Bone marrow (tissue), 2 donors: ENCODE measurements around the gene CA4.
"Not testable (repeated sequence)": the region's sequence is repeated elsewhere in the genome, so short reads cannot be mapped to it uniquely, and the experiment has no call there.

Experiments
- DNase-seq, 2 donors: peaks; one replicate each; lab custom pipeline; 2025; lab: John Stamatoyannopoulos, UW

The CA4 gene

DNA sequence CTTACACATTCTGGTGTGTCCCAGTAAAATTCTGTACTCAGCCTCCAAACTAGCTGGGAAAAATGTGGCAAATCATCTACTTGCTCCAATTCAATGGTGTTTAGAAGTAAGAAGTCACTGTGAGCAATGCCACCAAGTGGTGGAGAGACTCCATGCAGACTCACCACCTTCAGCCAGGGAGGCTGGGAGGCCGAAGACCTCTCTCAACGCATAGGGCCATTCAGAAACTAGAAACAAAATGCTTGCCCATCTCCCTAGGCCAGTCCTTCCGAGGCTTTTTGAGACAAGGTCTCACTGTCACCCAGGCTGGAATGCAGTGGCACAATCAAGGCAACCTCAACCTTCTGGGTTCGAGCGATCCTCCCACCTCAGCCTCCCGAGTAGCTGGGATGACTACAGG is 25.0 kb downstream of the CA4 start:
- not testable (repeated sequence) for DNase-seq

DNA sequence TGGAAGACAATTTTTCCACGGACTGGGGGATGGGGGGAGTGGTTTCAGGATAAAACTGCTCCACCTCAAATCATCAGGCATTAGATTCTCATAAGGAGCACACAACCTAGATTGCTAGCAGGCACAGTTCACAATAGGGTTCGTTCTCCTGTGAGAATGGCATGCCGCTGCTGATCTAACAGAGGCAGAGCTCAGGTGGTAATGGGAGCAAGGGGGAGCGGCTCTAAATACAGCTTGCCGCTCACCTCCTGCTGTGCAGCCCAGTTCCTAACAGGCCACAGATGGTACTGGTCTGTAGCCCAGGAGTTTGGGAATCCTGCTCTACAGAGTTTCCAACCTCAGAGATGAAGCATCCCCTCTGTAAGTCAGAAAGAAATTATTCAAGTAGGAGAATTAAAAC is 27.0 kb downstream of the CA4 start:
- not testable (repeated sequence) for DNase-seq

DNA sequence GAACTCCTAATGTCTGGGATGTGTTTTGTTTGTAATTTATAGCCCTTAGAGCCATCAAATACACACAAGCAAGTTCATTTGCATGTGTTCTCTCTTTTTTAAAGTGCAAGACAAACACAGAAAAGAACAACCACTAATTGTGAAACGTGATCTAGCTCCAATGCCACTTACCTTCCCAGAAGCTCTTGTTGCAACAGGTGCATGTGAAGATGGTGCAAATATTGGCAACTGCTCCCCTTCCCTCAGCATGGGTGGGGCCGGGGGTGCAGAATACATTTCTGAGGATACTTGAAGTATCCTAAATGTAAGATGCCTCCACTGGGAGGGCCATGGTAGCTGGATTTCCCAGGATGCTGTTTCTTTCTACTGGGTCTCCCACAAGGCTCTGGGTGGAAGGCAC is 28.4 kb downstream of the CA4 start:
- not testable (repeated sequence) for DNase-seq

DNA sequence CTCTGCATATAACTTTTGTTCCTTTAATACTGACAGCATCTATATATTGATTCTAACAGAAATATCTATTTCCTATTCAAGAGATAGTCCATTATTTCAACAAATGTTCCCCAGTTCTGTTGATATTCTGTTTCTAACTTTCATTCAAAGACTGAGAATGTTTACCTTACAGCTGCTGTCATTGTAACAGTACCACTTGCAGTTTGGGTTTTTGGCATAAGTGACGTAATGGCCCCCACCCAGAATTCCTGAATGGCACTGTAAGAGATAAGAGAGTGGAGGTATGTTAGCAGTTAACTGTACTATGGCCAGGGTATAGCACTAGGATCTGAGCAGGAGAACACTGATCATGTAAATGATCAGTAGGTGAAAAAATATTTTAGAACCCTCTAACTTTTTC is 30.6 kb downstream of the CA4 start:
- not testable (repeated sequence) for DNase-seq

DNA sequence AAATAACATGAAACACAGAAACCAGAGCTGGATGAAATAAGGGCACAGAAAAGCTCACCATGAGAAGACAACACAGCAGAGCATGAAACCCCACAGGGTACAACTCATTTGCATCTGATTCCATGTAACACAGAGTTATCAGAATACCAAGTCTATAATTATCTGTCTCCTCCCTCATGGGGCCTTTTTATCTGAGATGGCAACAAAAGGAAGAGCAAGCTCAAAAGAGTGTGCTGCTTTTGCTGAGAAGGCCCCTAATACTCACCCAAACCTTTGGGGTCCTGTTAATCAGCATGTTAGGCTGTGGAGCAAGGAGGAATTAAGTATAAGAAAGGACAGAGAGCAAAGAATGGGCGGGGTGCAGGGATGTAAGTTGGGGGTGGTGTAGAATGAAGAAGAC is 36.6 kb downstream of the CA4 start:
- DNase-seq: not testable (repeated sequence)

DNA sequence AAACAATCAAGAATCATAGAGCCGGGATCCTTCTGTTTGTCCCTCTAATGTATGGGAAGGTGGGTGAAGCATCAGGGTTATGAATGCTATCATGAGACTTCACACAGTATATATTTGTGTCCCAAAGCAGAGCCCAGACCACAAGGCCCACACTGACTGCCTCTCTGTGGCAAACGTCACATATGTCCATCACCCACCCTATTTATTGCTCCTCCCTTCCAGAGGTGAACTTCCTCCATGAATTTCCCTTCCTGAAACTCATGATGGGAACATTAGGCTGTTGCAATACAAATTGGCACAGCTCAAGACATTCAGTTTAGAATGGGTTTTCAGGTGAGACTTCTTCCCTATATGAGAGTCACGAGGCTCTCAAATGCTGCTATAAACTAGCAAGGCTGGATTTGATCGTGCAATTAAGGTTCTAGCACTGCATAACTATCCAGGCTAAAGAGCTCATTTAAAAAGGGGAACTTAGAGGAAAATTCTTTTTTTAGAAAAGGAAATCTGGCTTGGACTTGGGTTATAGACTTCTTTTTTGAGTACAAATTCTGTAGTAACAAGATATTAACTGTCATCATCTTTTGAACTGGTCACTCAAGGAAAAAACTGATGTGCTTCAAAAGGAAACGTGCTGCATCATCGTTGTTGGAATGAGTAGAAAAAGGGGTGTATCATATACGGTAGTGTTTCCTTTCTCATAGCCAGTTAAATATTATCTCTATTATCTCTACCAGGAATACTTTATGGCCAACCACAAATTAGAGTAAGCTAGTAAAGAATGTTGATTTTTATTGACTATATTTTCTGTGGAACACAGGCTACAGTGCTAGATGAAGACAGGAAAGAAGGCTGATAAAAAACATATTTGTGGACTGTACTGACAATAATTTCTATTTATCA is 37.3 kb downstream of the CA4 start:
- peak in 1 of 2 donors; percentile 33 for DNase-seq

DNA sequence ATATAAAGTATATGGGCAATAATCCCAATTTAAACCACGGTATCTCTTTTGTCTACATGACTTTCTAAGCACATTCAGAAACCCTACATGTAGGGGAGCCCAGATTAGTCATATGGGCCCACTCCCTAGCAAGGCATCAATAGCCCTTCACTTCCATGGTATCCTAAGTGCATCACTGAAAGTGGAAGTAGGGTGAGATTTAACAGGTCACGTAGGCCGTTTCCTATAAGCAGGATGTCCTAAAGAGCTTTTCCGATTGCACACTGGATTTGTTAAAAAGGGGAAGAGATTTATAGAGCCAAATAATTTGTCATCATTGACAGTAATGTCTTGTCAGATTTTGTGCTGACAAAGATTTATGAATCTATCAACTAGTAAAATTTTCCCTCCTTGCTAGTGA is 39.0 kb downstream of the CA4 start:
- DNase-seq: no peak

DNA sequence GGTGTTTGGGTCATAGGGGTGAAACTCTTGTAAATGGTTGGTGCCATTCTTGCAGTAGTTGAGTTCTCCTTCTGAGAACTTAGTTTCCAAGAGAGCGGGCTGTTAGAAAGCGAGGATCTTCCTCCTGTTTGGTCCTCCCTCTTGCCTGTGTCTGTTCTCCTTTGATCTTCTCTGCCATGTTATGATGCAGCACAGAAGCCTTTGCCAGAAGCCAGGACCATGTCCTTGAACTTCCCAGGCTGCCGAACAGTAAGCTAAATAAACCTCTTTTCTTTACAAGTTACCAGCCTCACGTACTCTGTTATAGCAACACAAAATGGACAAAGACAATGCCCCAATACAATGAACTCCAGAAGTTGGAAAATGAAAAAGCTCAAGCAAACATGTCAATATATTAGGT is 40.3 kb downstream of the CA4 start:
- not testable (repeated sequence) for DNase-seq

DNA sequence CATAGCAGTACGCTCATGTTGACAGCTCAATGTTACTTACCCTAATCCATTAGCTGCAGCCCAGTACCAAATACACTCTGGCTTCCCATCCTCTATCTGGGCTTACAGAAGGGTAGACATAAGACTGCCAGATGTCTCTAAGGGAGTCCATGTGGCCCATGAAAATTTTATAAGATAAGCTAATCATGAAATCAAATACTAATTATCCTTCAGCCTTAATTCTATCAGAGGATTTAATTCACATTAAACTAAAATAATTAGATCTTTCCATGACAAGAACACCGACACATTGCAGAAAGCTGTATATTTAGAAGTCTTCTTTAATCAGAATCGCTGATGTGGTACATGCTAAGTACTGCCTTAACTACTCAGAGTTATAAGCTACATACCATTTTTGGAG is 43.3 kb downstream of the CA4 start:
- not testable (repeated sequence) for DNase-seq

DNA sequence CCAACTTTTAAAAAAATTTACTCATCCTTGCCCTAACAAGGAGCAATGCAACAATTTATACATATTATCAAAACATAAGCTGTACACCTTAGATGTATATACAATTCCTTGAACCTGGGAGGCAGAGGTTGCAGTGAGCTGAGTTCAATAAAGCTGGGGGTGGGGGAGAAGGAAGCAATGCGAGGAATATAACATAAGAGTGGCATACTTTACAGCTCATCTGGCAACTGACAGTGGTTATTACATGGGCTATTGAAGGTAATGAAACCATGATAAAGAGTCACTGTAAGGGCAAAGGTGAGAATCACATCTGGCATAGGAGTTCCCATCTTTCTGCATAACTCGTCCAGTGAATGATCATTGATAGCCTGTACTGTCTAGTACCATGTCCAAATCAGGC is 43.7 kb downstream of the CA4 start:
- DNase-seq: no peak

DNA sequence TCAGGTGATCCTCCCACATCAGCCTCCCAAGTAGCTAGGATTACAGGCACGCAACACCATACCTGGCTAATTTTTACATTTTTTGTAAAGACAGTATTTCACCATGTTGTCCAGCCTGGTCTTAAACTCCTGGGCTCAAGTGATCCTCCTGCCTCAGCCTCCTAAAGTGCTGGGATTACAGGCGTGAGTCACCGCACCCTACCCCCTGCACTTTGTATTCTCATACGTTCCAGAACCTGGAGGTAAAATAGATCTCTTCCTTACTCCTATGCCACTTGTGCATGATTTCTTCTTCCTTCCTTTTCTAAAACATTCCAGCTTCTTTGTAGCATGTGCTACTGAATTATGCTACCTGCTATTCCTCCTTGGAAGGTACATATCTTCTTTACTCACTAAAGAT is 44.4 kb downstream of the CA4 start:
- not testable (repeated sequence) for DNase-seq

DNA sequence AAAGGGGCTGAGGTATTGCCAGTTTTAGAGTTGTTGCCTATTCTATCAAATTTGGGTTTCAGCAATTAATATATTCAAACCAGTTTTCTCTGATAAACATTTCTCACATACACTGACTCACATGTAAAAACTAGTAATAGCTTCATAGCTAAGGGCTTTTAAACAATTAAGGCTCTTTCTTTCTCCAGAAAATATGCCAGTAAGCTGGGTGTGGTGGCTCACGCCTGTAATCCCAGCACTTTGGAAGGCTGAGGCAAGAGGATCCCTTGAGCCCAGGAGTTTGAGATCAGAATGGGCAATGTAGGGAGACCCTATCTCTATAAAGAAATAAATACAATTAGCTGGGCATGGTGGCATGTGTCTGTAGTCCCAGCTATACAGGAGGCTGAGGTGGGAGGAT is 48.9 kb downstream of the CA4 start:
- not testable (repeated sequence) for DNase-seq

DNA sequence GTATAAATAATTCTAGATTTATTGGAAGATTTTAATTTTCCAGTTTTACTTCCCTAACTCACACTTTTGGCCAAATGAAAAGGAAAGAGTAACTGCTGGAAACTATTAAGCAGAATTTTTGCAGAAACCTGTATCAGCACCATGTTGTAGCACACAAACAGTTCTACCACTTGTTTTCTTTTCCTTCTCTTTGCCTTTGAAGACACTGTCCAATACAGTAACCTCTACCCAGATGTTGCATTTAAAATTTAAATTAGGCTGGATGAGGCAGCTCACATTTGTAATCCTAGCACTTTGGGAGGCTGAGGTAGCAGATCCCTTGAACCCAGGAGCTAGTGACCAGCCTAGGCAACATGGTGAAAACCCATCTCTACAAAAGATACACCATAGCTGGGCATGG is 56.0 kb downstream of the CA4 start:
- DNase-seq: not testable (repeated sequence)

DNA sequence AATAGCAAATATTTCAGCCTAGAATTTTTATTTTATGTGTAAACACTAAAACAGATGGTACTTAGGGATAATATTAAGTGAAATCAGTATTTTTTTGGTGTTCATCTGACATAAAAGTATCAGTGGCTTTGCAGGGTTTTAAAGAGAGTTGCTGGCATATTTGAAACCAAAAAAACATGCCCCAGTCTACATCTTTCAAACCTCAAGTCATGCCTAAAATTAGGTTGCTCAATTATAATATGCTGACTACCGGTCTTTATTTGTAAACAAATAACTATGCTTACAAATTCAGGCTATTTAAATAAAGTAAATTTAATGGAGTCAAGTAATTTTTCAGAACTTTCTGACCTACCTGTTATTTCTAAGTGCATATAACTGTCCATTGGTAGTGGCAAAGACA is 58.5 kb downstream of the CA4 start:
- DNase-seq: not testable (repeated sequence)
